GM18507 (cell line): ENCODE results near the gene COL15A1.

Experiments
- DNase-seq: peaks from one replicate; pipeline ENCODE4 v3.0.0; 2011; ENCODE audit warnings: low read depth; ENCODE audit not compliant: insufficient read length; ENCODE audit errors: extremely low spot score
- FAIRE-seq: peaks from 2 replicates; lab custom pipeline; 2011; peaks lifted over from hg19 to GRCh38; lab: Jason Lieb, UNC

COL15A1 gene

GRCh38 chr9:99113414-99114048, 169.8 kb downstream of the COL15A1 start:
- no peak for FAIRE-seq
- DNase-seq: no peak

GRCh38 chr9:99114049-99114440, 170.3 kb downstream of the COL15A1 start:
- FAIRE-seq (no peak), DNase-seq (no peak)

GRCh38 chr9:99114846-99115500, 171.3 kb downstream of the COL15A1 start:
- no peak for FAIRE-seq
- DNase-seq: no peak

- DNase-seq: no peak
- no peak for FAIRE-seq
Observed at GRCh38 chr9:99116003-99116411, 172.3 kb downstream of the COL15A1 start.

GRCh38 chr9:99118782-99119466, 175.2 kb downstream of the COL15A1 start:
- DNase-seq: peak; percentile 32
- FAIRE-seq: peak; percentile 95

GRCh38 chr9:99119976-99120655, 176.4 kb downstream of the COL15A1 start:
- DNase-seq (no peak), FAIRE-seq (no peak)
